AG10803 (cell line): ENCODE results near the gene PLXNA4.

Source experiments
- DNase-seq: peaks from one replicate; pipeline ENCODE4 v3.0.0; 2010; ENCODE audit warnings: low read depth
- H3K4me3 ChIP-seq: 2 replicates; pipeline ENCODE4 v1.5.1; 2011; ENCODE audit warnings: mild to moderate bottlenecking, low read length, control low read depth
- TF ChIP-seq, protein P1 (sequence below): conservative IDR thresholded peaks from 2 replicates; pipeline ENCODE4 v1.5.1; 2011; ENCODE audit warnings: mild to moderate bottlenecking, low read length, control low read depth, inconsistent platforms

The PLXNA4 gene

DNA sequence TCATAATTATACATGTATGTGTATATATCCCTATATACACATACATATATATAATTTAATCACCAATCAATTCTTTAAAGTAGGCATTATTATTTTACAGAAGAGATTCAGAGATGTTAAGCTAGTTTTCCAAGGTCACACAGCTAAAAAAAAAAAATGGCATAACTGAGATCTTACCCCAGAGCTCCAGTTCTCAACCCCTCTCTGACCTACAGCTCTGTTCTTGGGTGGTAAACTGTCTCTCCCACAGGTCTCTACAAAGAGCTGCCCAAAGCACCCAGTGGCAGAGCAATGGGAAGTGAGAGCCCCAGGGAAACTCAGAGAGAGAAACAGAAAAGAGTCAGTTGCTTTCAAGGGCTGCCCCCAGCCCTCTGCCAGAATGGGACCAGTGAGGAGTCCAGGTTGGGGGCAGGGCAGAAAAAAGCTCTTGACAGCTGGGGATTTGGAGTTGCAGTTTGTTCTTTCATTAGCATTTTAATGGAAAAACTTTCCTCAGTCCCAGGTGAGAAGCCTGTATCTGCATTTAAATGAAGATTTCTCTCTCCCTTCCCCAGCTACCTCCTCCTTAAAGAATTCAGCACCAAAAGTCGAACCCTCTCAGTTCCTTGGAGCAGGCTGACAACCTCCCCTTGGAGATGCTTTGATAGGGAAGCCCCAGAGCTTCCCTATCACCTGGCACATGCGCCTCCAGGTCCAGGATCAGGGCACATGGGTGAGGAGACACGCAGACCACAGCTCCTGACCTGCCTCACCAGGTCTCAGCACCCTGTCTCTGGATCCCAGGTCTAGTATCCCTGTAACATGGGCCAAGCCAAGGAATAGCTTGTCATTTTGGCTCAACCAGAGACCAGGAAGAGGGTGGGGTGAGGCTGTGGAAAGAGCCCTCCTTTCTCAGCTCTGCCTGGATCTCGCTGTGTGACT lies 388.1 kb downstream of the PLXNA4 start:
- TF ChIP-seq, protein P1, sequence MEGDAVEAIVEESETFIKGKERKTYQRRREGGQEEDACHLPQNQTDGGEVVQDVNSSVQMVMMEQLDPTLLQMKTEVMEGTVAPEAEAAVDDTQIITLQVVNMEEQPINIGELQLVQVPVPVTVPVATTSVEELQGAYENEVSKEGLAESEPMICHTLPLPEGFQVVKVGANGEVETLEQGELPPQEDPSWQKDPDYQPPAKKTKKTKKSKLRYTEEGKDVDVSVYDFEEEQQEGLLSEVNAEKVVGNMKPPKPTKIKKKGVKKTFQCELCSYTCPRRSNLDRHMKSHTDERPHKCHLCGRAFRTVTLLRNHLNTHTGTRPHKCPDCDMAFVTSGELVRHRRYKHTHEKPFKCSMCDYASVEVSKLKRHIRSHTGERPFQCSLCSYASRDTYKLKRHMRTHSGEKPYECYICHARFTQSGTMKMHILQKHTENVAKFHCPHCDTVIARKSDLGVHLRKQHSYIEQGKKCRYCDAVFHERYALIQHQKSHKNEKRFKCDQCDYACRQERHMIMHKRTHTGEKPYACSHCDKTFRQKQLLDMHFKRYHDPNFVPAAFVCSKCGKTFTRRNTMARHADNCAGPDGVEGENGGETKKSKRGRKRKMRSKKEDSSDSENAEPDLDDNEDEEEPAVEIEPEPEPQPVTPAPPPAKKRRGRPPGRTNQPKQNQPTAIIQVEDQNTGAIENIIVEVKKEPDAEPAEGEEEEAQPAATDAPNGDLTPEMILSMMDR, result no peak
- DNase-seq, result no peak
- H3K4me3 ChIP-seq, result no peak overlapping the region

DNA sequence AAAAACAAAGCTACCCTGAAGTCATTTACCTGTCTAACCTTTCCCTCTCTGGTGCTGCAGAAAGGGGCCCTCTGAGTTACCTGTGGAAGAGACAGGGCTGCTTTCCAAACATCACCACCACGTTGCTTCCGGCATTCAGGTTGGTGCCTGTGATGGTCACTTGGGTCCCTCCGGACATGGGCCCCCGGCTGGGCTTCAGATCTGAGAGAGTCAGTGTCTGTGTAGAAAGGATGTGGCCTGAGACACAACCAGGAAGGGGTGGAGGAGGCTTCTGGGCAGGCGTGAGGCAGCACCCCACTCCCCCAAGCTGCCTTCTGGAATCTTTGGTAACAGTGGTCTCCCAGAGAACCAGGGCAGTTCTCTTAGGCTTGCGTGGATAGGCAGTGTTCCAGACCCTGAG lies 388.9 kb downstream of the PLXNA4 start:
- TF ChIP-seq, protein P1, result no peak
- no peak for DNase-seq
- H3K4me3 ChIP-seq, result no peak overlapping the region

DNA sequence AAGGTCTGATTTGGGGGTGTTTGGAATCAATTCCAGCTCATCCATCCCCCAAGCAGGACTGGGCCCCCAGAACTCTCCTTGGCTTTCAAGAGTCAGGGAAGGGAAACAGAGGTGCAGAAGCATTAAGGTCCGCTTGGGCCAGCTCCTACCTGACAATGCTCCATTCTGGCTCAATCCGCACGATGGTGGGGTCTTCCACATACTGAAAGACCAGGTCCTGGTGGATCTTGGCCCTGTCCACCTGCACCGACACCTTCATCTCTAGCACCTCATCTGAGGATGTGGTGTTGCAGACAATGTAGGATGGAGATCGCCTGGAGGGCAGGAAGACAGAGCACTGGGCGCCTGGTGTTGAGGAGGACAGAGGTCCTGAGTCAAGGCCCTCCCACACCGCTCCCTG lies 391.1 kb downstream of the PLXNA4 start:
- DNase-seq, result no peak
- H3K4me3 ChIP-seq, result no peak overlapping the region
- TF ChIP-seq, protein P1, result no peak

DNA sequence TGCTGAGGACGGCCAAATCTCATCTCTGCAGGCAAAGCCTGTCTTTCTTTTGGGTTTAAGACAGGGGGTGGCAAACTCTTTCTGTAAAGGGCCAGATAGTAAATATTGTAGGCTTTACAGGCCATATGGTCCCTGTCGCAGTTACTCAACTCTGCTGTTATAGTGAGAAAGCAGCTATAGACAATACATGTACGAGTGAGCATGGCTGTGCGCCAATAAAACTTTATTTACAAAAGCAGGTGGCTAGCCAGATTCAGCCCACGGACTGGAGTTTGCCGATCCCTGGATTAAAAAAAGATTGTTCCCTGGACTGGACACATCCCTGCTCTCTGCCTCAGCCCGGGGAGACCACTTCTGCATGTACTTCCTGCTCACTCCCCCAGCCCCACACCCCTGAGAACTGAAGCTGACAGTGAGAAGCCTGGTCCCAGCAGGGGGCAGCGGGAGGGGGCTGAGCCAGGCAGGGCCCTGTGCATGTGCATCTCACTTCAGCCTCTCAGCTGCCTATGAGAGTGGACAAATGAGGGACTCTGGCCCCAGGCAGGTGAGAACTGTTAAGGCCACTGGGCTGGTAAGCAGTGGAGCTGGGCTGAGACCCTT lies 392.4 kb downstream of the PLXNA4 start:
- H3K4me3 ChIP-seq, result no peak overlapping the region
- no peak for DNase-seq
- TF ChIP-seq, protein P1, result no peak

DNA sequence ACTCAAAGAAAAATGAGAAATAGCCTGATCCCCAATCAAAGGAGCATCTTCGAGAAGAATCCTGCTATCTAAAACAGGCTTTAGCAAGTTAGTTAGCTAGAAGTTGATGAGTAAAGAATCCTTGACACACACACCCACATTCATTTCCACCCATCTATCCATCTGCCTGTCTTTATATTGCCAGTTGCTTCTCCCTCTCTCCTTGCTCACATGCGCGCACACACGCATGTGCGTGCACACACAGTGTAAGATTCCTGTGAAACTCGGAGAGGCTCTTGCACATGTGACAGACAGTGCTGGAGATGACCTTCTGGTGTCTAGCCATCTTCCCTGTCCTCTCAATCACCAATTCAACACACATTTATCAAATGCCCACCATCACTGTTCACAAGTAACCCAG lies 393.3 kb downstream of the PLXNA4 start:
- no peak overlapping the region for H3K4me3 ChIP-seq
- DNase-seq, result no peak
- TF ChIP-seq, protein P1, result no peak

DNA sequence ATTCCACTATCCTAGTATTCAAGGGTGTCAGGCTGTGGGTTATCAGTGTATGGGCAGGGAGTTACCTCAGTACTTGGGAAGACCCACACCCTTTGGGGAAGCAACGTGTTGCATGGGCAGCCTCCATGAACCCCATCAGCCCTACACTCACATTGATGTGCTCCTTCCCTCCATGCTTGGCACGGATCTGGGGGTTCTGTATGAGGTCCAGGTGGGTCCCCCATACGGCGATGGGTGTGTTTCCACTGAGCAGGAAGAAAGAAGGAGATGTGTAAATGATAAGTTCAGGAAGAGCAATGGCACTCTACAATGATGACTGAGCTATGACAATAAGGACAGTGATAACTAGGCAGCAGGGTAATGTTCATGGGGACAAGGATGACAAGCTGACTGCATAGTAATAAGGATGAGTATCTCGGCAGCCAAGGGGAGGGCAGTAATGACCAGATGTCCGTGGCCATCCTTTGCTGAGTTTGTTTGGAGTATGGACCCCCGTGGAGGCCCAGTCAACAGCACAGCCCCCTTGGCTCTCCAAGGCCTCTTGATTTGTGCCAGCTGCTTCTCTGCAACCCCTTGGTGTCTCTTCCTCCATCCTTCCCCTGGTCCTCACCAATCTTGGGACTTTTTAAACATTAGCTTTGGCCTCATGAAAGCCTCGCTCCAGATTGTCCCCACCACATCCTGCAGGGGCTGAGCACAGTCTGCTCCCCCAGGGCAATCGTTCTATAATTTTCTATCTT lies 394.2 kb downstream of the PLXNA4 start:
- DNase-seq, result no peak
- TF ChIP-seq, protein P1, result no peak

More for the DNA sequence above, 394.2 kb downstream of the PLXNA4 start:
- no peak overlapping the region for H3K4me3 ChIP-seq
